ENCODE data around the gene DMRT2. TPM values are rescaled to one million over a fixed set of nuclear protein-coding genes. Genes with fewer than 3 reads are reported as not detected.

Gene DMRT2
- total RNA-seq, 1 donor from 2014 or later = 11.4 TPM

DNA sequence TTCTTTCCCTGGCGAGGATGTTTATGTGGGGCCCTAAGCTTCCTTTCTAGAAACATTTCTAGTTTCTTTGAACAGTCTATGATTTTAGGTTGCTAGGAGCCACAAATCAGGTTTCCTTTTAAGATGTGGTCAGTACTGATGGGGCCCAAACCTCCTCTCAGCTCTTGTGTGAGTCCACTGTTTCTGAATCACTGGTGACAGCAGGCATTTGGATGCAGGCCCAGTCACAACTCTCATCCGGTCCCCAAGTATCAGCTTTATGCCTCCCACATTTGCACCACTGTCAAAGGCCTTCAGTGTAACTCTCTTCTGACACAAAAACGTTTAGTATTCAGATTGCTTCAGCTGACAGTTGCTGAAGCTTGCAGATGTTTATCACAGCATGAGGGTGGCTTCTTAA, 7.8 kb downstream of the DMRT2 start:
- TF ChIP-seq CTCF (conservative IDR thresholded peaks at IDR 0.05) = no peak
- no peak for DNase-seq (ENCODE audit: extremely low spot score, unreplicated experiment)
- Mint-ChIP-seq H3K36me3 (peaks cover 12% of the 10 kb centered on the region), H3K4me3 (no peak overlapping the region), H3K9me3 (peaks cover 4% of the 10 kb centered on the region), H3K27me3 (peaks cover 47% of the 10 kb centered on the region), H3K4me1 (ENCODE audit: unreplicated experiment) (peaks cover 5% of the 10 kb centered on the region), H3K27ac (no peak overlapping the region)

- H3K27me3 Mint-ChIP-seq = peaks cover 43% of the 10 kb centered on the region
- peaks cover 5% of the 10 kb centered on the region for H3K4me1 Mint-ChIP-seq (ENCODE audit: unreplicated experiment)
- H3K27ac Mint-ChIP-seq = no peak overlapping the region
- peaks cover 4% of the 10 kb centered on the region for H3K9me3 Mint-ChIP-seq
- peaks cover 10% of the 10 kb centered on the region for H3K36me3 Mint-ChIP-seq
- no peak overlapping the region for H3K4me3 Mint-ChIP-seq
- DNase-seq (ENCODE audit: extremely low spot score, unreplicated experiment) = no peak
- no peak for TF ChIP-seq CTCF (conservative IDR thresholded peaks at IDR 0.05)
Measured at GRCh38 chr9:1058826-1059487, 8.8 kb downstream of the DMRT2 start.

DNA sequence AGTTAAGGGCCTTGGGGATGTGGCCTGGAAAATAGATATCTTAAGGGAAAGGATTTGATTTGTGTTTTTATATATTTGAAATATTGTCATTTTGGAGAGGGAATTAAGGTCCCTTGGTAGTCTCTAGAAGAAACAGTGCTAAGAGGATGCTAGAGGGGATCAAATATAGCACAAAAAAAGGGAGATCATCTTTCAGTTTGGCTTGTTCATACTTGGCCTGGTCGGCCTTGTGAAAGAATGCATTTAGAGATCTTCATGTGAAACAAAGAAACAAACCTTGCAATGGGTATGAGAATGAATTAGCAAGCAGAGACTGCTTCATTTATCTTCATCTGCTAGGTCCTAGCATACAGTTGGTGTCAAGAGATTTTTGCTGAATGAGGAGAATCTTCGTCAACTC, 15.0 kb downstream of the DMRT2 start:
- TF ChIP-seq CTCF (conservative IDR thresholded peaks at IDR 0.05) = no peak
- Mint-ChIP-seq H3K36me3 (no peaks in the 10 kb centered on the region), H3K4me3 (no peak overlapping the region), H3K27me3 (peaks cover 17% of the 10 kb centered on the region), H3K4me1 (ENCODE audit: unreplicated experiment) (no peaks in the 10 kb centered on the region), H3K27ac (no peak overlapping the region), H3K9me3 (no peaks in the 10 kb centered on the region)
- DNase-seq (ENCODE audit: extremely low spot score, unreplicated experiment) = no peak

DNA sequence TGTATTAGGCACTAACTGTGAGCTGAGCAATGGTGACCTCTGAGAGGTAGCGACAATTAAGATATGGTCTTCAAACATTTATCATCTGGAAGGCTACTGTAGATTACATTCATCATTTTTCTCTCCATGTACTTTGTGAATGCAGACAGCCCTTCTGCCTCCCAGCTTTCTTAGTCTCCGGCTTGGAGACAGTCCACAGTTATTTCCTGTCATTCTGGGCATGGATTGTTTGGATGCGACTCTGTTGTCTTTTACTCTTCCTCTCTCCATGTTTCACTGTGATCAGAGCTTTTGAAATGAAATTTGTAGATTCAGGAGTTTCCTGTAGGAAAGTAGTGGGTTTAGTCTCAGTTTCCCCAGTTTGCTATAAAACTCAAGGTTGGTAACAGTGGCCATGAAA, 20.5 kb downstream of the DMRT2 start:
- Mint-ChIP-seq H3K4me1 (ENCODE audit: unreplicated experiment) (no peaks in the 10 kb centered on the region), H3K9me3 (no peaks in the 10 kb centered on the region), H3K27me3 (peaks cover 19% of the 10 kb centered on the region), H3K4me3 (no peak overlapping the region), H3K36me3 (no peaks in the 10 kb centered on the region), H3K27ac (no peak overlapping the region)
- TF ChIP-seq CTCF (conservative IDR thresholded peaks at IDR 0.05) = no peak
- DNase-seq (ENCODE audit: extremely low spot score, unreplicated experiment) = no peak

- Mint-ChIP-seq H3K36me3 (no peaks in the 10 kb centered on the region), H3K4me3 (no peak overlapping the region), H3K4me1 (ENCODE audit: unreplicated experiment) (no peaks in the 10 kb centered on the region), H3K27me3 (peaks cover 19% of the 10 kb centered on the region), H3K9me3 (no peaks in the 10 kb centered on the region), H3K27ac (no peak overlapping the region)
- TF ChIP-seq CTCF (conservative IDR thresholded peaks at IDR 0.05) = no peak
- DNase-seq (ENCODE audit: extremely low spot score, unreplicated experiment) = no peak
Measured at GRCh38 chr9:1071730-1072129, 21.6 kb downstream of the DMRT2 start.

DNA sequence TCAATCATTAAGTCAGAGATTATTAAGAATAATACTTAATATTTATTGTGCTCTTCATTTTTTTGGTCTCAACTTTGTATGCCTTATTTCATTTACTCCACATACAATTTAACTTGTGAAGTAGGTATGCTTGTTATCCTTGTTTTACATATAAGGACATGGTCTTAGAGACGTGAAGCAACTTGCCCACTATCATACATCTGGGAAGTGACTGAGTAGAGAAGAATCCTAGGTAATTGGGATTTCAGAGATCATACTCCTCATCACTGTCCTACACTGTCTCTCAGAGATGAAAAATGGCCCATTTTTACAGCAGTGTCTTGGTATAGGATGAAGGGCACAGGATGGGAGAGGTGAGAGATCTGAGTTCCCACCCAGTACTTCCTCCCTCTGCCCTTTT, 23.3 kb downstream of the DMRT2 start:
- Mint-ChIP-seq H3K36me3 (no peaks in the 10 kb centered on the region), H3K4me3 (no peak overlapping the region)
- no peak for TF ChIP-seq CTCF (conservative IDR thresholded peaks at IDR 0.05)

More for the DNA sequence above, 23.3 kb downstream of the DMRT2 start:
- Mint-ChIP-seq H3K4me1 (ENCODE audit: unreplicated experiment) (no peaks in the 10 kb centered on the region), H3K27me3 (peaks cover 11% of the 10 kb centered on the region), H3K27ac (no peak overlapping the region), H3K9me3 (no peaks in the 10 kb centered on the region)
- DNase-seq (ENCODE audit: extremely low spot score, unreplicated experiment) = no peak
